Esophagus mucosa (tissue), 1 donor: ENCODE results near the gene COPRS. TPM values are rescaled to one million over a fixed set of nuclear protein-coding genes. Genes with fewer than 3 reads are reported as not detected.

Experiments
- ATAC-seq: fragments of 200-7000 bp; cut with Tn5 transposase; one replicate; pipeline ENCODE4 v1.9.1; 2020
- total RNA-seq: library from RNA; stranded (reverse); gene quantifications from one replicate; pipeline ENCODE4 v1.2.4, GENCODE V29; 2023
- donor health status: DM: yes; HTN: yes; CAD: no.

Gene COPRS, protein sequence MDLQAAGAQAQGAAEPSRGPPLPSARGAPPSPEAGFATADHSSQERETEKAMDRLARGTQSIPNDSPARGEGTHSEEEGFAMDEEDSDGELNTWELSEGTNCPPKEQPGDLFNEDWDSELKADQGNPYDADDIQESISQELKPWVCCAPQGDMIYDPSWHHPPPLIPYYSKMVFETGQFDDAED
- 18.8 TPM for total RNA-seq

DNA sequence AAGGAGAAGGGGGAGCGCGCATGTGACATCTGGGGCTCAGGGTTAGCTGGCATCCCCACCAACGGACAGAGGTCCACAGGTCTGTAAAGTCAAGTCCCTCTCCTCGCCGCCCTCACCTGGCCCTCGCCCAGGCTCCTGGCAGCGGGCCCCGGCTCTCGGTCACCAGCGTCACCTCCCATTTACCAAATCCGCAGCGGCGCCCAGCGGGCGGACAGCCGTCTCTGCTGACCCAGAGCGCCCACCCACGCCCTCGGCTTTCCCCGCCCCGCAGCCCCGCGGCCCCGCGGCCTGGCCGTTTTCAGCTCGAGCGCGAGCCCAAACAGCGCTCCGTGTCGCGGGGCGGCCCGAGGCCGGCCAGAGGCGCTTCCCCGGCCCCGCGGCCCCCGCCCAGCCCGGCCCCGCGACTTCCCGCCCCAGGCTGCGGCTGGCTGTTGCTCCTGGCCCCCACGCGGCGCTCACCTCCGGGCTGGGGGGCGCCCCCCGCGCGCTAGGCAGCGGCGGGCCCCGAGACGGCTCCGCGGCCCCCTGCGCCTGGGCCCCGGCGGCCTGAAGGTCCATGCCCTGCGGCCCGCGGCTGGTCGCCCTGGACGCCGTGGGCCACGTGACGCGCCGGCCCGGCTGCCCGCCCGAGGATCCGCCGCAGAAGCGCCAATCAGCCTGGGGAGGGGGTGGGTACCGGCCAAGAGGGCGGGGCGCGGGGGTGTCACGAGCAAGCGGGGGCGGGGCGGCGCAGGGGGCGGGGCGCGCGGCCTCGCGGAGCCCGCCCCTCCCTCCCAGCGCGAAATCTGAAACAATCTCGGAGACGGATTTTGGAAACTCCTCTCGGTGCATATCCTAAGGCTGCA lies at the start of gene COPRS:
TSS of gene COPRS (minus strand) at position 603 of the 845 bp plus-strand sequence. CDS start at position 558, 45 bp downstream.
- peak; percentile 89 for ATAC-seq

- no peak for ATAC-seq
Measured at GRCh38 chr17:31908386-31908785, 49.3 kb upstream of the COPRS start.

- no peak for ATAC-seq
Measured at GRCh38 chr17:31907342-31907962, 48.4 kb upstream of the COPRS start.

GRCh38 chr17:31903401-31903800 lies 44.4 kb upstream of the COPRS start:
- ATAC-seq, result no peak

DNA sequence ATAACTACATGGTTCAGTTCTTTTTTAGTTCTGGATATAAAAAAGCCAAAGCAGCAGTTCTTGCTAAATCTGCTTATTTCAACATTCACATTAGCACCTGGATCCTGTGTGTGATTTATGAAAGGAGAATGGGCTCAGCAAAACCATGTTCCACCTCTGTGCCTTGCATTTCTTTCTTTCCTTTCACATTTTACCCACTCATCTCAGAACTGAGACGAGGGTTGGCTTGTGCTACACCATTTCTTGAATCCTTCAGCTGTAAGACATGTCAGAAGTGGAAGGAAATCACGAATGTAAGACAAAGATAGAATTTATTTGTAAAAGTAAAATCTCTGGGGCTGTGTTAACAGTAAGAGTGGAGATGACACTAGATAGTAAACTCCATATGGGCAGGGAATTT lies 43.6 kb upstream of the COPRS start:
- ATAC-seq, result no peak

- ATAC-seq, result peak; percentile 17
Measured at GRCh38 chr17:31900877-31901276, 41.8 kb upstream of the COPRS start.

- ATAC-seq, result no peak
Measured at GRCh38 chr17:31888124-31888523, 29.1 kb upstream of the COPRS start.

- no peak for ATAC-seq
Measured at GRCh38 chr17:31882571-31882970, 23.5 kb upstream of the COPRS start.

- ATAC-seq, result no peak
Measured at GRCh38 chr17:31880311-31880710, 21.3 kb upstream of the COPRS start.

DNA sequence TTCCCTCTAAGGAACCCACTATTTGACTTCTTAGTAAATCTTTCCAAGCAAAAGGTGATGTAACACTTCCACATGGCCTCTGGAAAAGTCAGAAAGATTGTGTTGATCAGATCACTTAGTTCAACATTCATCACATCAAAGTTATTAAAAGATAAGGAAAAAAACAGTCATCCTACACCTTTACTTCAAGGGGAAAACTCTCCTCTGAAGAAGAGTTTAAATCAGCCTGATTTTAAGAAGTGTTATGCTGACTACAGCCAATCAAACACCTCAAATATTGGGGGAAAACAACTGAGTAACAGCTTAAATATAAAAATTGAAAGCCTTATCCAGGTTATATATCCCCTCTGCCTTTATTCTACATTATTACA lies 19.6 kb upstream of the COPRS start:
- no peak for ATAC-seq

DNA sequence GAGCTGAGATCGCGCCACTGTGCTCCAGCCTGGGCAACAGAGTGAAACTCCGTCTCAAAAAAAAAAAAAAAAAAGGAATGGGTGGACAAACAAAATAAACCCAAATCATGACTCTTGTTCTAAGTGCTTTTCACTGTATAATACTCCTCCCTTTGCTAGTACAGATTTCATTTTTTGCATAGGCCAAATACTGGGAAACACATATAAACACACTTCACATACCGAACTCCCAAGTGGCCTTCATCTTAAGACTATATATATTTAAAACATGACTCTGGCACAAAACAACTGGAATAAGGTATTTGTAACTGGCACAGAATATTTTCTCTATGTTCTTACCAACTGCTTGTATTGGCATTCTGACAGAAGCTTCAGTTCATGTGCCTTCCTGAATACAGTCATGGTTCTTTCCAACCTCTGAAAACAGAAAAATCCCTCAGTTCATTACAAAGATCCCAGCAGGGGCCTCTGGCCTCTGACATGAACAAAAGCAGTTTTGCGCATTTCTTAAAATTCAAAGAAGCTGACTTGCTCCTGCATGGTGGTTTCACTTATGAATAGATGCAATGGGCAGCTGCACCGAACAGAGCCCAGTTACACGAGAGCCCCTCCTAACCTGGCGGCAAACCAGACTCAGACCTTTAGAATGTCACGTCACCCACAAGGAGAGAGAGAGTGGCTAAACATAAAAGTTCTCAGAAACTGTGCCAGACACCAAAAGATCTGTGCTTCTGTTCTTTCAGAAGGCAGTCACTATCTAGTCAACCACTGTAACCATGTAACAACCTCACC lies 19.1 kb upstream of the COPRS start:
- no peak for ATAC-seq

GRCh38 chr17:31877341-31877740 lies 18.3 kb upstream of the COPRS start:
- no peak for ATAC-seq

DNA sequence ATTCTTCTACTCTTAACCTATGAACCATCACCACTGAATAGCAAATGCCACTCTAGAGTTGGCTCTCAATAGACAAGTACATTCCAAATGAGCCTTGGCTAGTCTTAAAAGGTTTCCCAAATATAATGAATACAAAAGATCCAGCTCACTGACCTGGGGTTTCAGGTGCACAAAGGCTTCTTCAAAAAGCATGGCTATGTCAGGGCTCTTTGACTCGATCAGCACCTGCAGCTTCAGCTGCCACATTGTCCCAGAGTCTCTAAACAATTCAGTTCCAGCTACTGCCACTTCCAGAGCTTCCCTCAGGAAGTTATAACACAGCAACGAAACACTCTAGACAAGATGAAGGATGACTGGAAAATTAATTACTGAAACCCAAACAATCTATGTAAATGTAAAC lies 16.0 kb upstream of the COPRS start:
- ATAC-seq, result no peak

DNA sequence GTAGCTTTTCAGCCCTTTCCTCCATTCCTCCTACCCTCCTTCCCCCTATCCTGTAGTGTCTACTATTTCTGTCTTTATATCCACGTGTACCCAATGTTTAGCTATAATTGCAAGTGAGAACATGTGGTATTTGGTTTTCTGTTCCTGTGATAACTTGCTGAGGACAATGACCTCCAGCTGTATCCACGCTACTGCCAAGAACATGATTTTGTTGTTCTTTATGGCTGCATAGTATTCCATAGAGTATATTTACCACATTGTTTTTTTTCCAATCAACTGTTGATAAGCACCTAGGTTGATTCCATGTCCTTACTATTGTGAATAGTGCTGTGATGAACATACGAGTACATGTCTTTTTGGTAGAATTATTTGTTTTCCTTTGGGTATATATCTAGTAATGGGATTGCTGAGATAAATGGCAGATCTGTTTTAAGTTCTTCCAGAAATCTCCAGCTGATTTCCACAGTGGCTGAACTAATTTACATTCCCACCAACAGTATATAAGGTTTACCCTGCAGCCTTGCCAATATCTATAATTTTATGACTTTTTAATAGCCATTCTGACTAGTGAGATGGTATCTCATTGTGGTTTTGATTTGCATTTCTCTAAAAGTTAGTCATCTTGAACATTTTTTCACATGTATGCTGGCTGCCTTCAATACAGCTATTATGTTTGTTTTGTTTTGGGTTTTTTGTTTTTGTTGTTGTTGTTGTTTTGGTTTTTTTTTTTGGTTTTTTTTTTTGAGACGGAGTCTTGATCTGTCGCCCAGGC lies 10.9 kb upstream of the COPRS start:
- no peak for ATAC-seq

DNA sequence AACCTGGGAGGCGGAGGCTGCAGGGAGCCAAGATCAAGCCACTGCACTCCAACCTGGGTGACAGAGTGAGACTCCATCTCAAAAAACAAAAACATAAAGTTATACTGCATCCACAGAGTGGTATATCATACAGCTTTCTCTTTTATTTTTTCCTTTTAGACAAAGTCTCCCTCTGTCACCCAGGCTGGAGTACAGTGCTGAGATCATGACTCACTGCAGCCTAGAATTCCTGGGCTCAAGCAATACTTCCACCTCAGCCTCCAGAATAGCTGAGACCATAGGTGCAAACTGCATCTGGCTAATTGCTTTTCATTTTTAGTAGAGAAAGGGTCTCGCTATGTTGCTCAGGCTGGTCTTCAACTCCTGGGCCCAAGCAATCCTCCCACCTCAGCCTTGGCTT lies 10.0 kb upstream of the COPRS start:
- ATAC-seq, result no peak

DNA sequence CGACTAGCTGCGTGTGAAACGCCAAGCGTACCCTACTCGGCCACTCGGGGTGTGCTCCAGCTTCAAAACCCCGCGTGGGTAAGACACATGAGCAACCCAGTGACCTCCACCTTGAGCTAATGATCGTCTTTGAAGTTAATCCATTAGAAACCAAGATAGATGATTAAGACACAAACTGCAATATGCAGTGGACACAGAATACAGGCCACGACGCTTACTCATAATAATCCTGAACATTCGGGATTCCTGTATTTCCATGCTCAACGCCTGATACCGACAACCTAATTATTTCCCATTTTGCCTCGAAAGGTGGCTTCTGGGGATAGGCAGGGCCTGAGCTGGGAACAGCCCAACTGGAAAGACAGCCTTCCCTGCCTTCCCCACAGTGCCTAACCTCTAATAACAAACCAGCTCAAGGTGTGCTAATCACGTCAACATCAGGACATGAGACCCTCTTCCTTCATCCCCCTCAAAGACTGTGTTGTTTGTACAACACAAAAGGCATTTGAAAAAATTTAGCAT lies 504 bp upstream of the COPRS start:
- peak; percentile 16 for ATAC-seq

DNA sequence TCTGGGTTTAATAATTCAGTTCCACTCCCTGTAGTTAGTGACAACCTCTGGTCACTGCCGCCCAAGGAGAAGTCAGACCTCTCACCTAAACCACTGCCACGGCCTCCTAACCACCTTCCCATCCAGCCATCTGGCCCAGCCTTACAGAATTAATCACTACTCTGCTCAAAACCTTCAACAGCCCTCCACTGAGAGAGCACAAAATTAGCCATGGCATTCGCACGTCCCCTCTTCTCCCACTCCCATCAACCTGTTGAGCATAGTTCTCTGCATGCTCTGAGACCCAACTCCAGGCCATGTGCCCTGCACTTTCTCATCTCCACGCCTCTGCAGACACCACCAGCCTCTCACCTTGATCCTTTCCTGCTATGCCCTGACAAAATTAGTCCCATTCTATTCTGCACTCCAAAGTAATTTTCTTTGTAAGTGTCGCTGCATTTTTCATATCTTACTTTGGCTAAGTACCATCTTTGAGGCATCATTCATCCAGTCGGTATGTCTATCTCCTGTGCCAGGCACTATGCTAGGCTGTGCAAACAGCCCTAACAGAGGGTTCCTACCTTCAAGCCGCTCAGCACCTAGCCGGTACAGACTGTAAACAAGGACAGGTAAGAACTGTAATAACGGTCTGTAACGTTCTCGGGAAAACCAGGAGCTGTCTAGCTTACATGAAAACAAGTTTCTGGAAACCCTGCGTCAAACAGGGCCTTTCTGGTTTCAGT lies 963 bp downstream of the COPRS start:
- ATAC-seq, result peak; percentile 46

DNA sequence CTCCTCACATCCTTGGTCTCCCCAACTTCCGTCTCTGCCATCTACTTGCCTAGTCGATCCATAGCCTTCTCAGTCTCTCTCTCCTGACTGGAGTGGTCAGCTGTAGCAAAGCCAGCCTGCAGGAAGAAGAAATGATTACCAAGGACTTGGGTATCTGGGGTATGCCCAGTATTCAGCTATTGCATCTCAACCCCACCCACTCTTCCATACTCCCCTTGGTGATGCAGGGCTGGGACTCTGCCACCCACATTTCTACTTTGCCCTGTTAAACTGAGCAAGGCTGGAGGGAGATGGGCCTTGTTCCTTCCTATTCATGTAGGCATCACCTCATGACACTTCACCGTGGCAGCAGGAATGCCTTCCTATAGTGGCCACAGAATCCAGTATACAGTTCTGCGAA lies 2.3 kb downstream of the COPRS start:
- ATAC-seq, result no peak

DNA sequence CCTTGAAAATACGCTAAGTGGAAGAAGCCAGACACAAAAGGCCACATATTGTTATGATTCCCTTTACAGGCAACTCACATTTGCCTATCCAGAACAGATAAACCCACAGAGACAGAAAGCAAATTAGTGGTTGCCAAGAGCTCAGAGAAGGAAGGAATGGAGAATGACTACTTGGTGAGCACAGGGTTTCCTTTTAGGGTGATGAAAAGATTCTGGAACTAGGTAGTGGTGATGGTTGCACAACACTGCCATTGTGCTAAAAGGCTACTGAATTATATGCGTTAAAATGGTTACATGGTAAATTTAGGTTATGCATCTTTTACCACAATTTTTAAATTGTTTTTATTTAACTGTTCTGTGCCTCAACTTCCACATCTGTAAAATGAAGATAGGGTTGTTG lies 4.4 kb downstream of the COPRS start:
- no peak for ATAC-seq

GRCh38 chr17:31853911-31854470 lies 5.1 kb downstream of the COPRS start:
- no peak for ATAC-seq

GRCh38 chr17:31845291-31845690 lies 13.8 kb downstream of the COPRS start:
- no peak for ATAC-seq
